Activated B cell treated with CpG ODN at 0.5 μM for 24 hours (primary cell): ENCODE data around the gene SNRNP35. TPM values are rescaled to one million over a fixed set of nuclear protein-coding genes. Genes with fewer than 3 reads are reported as not detected.

Source experiments
- ATAC-seq: fragments of 200-7000 bp; cut with Tn5 transposase; one replicate; pipeline ENCODE4 v1.10.0; 2021; ENCODE audit warnings: low read depth, mild to moderate bottlenecking, moderate library complexity
- CTCF ChIA-PET: fragments of 350-600 bp; sonication (Branson Sonifier 250); formaldehyde crosslinking; loops from one replicate; lab custom pipeline; 2021; ENCODE audit warnings: antibody characterized with exemption; lab: Charles Lee
- POLR2A ChIA-PET: fragments of 350-600 bp; sonication (Branson Sonifier 250); formaldehyde crosslinking; loops from one replicate; lab custom pipeline; 2021; ENCODE audit warnings: antibody characterized with exemption; lab: Charles Lee
- DNase-seq: peaks from one replicate; pipeline ENCODE4 v3.0.0; 2022
- H3K27ac Mint-ChIP-seq: one replicate; pipeline ENCODE4 v1.8.0; 2020; ENCODE audit warnings: mixed read lengths
- H3K27me3 Mint-ChIP-seq: one replicate; pipeline ENCODE4 v1.8.0; 2021; ENCODE audit warnings: mixed read lengths
- H3K36me3 Mint-ChIP-seq: one replicate; pipeline ENCODE4 v1.8.0; 2021; ENCODE audit warnings: low read depth, mixed read lengths
- H3K4me1 Mint-ChIP-seq: one replicate; pipeline ENCODE4 v1.8.0; 2021; ENCODE audit warnings: mixed read lengths
- H3K4me3 Mint-ChIP-seq: one replicate; pipeline ENCODE4 v1.8.0; 2020; ENCODE audit warnings: mild to moderate bottlenecking, mixed read lengths
- H3K9me3 Mint-ChIP-seq: one replicate; pipeline ENCODE4 v1.8.0; 2020; ENCODE audit warnings: mixed read lengths
- CTCF ChIP-seq: fragments of 200-600 bp; IDR thresholded peaks from one replicate; pipeline ENCODE4 v1.8.0; 2022; ENCODE audit warnings: antibody characterized with exemption, mild to moderate bottlenecking
- intact Hi-C: fragments of 100-400 bp; cut with micrococcal nuclease; formaldehyde crosslinking; loops from one replicate; pipeline ENCODE4 v1.15.1; 2024
- total RNA-seq: library from RNA; stranded (reverse); gene quantifications from 2 replicates; pipeline ENCODE4 v1.2.3, GENCODE V29; 2022

Gene SNRNP35
- total RNA-seq, 1 donor from 2014 or later, result 51.5 TPM

DNA sequence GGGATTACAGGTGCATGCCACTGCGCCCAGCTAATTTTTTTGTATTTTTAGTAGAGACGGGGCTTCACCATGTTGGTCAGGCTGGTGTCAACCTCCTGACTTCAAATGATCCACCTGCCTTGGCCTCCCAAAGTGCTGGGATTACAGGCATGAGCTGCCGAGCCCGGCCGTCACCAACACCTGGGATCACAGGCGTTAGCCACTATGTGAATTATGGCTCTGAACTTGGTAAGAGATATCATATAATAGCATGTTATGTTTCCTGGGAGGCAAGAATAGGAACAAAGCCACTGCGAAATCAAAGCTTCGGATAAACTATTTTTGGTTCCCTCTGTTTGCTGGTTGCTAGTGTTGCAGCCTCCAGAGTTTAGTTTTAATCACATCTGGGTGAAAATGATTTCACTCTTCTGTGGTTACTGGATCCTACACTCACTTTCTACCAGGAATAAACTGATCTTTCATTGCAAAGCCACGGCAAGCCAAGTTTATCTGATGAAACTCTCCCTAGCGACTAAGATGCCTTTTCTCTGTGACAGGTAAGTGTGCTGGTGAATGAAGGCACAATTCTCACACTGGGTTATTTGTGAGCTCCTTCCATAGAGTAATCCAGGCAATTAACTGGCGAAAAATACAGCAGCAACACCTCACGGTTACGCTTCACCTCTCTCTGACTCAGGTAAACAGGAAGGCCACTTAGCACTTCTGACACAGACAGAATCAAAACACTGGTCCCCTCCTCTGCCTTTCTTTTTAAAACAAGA, 16.7 kb downstream of the SNRNP35 start:
- TF ChIP-seq CTCF, result no peak
- Mint-ChIP-seq H3K36me3 (peaks cover 23% of the 10 kb centered on the region), H3K27me3 (no peaks in the 10 kb centered on the region), H3K27ac (no peak overlapping the region), H3K4me1 (no peaks in the 10 kb centered on the region), H3K9me3 (no peaks in the 10 kb centered on the region), H3K4me3 (no peak overlapping the region)
- ChIA-PET POLR2A (no interaction called here), CTCF (no interaction called here)
- DNase-seq (no peak), ATAC-seq (no peak)
- intact Hi-C loops, result no loop called here

- CTCF ChIA-PET, result no interaction called here
- no peak overlapping the region for H3K4me3 Mint-ChIP-seq
These were observed 17.3 kb downstream of the SNRNP35 start for GRCh38 chr12:123475246-123475703.

GRCh38 chr12:123478069-123478468, 20.1 kb downstream of the SNRNP35 start:
- ChIA-PET CTCF (no interaction called here), POLR2A (interaction anchor here (0.6 kb wide), 1 partner anchor 42 kb away, joined by 5 read pairs; the partner anchor contains the start of gene RILPL2)
- Mint-ChIP-seq H3K4me3 (no peak overlapping the region), H3K27me3 (no peaks in the 10 kb centered on the region), H3K36me3 (peaks cover 6% of the 10 kb centered on the region), H3K9me3 (no peaks in the 10 kb centered on the region), H3K27ac (no peak overlapping the region), H3K4me1 (peaks cover 1% of the 10 kb centered on the region)
- intact Hi-C loops, result no loop called here
- ATAC-seq, result no peak
- TF ChIP-seq CTCF, result no peak
- no peak for DNase-seq

More at GRCh38 chr12:123475246-123475703, 17.3 kb downstream of the SNRNP35 start:
- Mint-ChIP-seq H3K9me3 (no peaks in the 10 kb centered on the region), H3K36me3 (peaks cover 23% of the 10 kb centered on the region), H3K4me1 (peaks cover 1% of the 10 kb centered on the region), H3K27ac (no peak overlapping the region), H3K27me3 (no peaks in the 10 kb centered on the region)
- intact Hi-C loops, result no loop called here
- no peak for DNase-seq
- no peak for TF ChIP-seq CTCF
- POLR2A ChIA-PET, result no interaction called here
- ATAC-seq, result no peak

- intact Hi-C loops, result no loop called here
These were observed 20.8 kb downstream of the SNRNP35 start for GRCh38 chr12:123478762-123479161.

More at GRCh38 chr12:123478762-123479161, 20.8 kb downstream of the SNRNP35 start:
- H3K4me1 Mint-ChIP-seq, result peaks cover 4% of the 10 kb centered on the region
- no peak overlapping the region for H3K27ac Mint-ChIP-seq
- no peak for TF ChIP-seq CTCF
- POLR2A ChIA-PET, result no interaction called here
- CTCF ChIA-PET, result no interaction called here
- peaks cover 6% of the 10 kb centered on the region for H3K36me3 Mint-ChIP-seq
- no peaks in the 10 kb centered on the region for H3K27me3 Mint-ChIP-seq
- ATAC-seq, result no peak
- H3K9me3 Mint-ChIP-seq, result no peaks in the 10 kb centered on the region
- no peak for DNase-seq
- no peak overlapping the region for H3K4me3 Mint-ChIP-seq
